ENCODE data around the gene KRT79.
"Not testable (repeated sequence)": the region's sequence is repeated elsewhere in the genome, so short reads cannot be mapped to it uniquely, and the experiment has no call there.

The KRT79 gene

DNA sequence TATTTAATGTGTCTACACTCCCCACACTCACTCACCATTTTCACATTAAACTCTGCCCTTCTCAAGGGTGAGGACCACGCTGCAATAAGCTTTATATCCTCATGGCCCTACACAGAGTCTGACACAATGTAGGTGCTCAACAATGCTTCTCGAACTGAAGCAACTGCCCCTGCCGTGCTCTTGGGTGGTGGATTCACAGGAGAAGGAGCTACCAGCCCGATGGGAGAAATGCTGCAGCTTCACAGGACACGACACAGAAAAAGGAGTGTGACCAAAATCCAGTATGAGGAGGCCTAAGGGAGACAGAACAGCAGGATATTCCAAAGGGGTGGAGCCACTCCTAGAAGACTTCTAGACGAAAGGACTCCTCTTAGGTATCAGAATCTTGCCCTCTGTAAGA is 31.7 kb downstream of the KRT79 start:
- DNase-seq: no peak

DNA sequence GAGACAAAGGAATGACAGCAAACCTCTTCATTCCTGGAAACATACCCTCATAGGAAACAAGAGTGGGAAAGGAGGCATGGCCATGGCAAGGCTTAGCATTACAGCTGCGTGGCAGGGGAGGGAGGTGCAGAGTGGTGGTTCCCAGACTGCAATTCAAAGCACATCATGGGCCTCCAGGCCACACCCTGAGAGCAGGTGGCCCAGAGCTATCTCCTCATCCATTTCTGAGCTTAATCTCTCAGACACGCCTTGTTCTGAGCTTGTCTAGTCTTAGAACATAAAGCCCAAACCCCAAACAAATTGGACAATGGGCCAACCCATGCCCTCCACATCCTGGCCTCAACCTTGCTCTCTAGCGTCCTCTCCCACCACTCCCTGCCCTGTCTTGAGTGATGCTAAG is 32.3 kb downstream of the KRT79 start:
- no peak for DNase-seq

DNA sequence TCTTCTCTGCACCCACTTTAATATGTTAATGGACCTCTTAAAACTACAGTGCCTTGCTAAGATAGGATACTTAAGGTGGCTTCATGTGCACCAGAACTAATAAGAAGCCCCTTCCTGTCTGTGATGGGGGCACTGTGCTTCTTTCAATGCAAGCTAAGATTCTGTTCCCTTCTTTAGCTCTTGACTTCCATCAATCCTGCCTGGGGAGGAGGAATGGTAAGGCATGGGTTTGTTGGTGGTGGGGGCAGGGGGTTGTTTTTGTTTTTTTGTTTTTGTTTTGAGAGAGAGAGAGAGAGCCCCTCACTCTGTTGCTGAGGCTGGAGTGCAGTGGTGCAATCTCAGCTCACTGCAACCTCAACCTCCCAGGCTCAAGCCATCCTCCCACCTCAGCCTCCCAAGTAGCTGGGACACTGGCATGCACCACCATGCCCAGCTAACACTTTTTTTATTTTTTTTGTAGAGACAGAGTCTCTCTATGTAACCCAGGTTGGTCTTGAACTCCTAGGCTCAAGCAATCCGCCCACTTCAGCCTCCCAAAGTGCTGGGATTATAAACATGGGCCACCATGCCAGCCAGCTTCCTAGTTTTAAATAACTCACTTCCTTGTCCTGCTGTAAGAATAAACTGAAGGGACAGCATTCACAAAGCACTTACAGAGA is 33.7 kb downstream of the KRT79 start:
- no peak for DNase-seq

DNA sequence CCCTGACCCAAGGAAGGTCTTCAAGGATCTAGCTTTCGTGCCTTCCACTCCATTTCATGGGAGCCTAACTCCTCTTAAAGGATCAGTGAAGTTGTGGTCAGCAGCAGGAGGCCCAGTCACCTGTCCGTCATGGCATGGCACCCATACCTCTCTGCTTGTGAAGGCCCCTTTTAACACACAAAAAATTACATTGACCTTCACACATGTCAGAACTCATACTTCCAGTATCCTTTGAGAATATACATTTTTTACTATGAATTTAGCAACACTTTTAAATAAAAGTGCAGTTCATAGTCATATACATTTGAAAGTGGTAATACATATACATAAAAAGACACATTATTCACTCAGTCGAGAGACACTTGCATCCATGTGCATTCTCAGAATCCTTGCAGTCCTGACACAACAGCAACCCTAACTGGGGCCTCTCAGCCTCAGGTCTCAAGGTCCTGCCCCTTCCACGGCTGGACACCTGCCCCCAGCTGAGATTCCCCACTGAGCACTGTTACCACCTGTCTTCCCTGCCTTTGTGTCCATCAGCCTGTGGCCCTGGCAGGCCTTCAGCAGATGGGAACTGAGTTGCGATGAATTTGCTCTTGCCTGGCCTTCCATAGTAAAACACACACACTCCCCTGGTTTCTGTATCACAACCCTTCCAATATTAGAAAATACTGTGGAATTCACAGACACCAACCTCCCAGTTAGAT is 34.5 kb downstream of the KRT79 start:
- no peak for DNase-seq

DNA sequence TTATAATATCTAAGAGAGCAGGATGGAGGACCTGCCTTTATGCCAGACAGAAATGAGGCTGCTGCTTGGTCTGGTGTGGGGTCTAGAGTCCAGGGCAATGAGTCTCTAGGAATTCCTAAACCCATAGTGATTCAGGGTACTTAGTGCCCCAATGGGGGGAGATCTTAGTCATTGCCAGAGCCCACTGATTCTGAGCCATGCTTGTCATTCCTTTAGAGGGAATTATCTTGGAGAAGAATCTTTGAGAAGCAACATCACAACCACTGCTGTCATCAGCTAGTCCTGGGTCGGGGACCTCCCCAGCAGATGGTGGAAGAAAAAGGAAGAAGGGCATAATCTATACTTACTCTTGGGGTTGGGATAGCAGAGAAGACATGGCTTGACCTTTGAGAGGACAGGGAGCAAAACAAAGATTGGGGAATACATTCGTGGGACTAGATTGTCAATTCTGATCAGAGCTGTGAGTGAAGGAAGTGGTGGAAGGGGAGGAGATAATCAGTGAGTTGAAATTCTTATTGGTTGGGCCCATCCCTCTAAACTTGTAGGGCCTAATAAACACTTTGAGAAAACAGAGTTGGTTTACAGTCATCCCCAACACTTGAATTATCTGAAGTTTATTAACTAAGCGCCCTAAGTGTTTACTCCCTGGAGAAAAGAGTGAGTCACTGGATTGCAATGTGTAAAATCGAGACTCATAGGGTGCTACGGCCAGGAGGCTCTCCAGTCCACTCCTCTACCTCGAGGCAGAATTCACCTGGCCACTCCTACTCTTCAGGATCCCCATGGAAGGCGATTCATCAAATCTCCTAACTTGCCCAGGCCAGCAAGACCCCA is 35.2 kb downstream of the KRT79 start:
- DNase-seq: no peak

DNA sequence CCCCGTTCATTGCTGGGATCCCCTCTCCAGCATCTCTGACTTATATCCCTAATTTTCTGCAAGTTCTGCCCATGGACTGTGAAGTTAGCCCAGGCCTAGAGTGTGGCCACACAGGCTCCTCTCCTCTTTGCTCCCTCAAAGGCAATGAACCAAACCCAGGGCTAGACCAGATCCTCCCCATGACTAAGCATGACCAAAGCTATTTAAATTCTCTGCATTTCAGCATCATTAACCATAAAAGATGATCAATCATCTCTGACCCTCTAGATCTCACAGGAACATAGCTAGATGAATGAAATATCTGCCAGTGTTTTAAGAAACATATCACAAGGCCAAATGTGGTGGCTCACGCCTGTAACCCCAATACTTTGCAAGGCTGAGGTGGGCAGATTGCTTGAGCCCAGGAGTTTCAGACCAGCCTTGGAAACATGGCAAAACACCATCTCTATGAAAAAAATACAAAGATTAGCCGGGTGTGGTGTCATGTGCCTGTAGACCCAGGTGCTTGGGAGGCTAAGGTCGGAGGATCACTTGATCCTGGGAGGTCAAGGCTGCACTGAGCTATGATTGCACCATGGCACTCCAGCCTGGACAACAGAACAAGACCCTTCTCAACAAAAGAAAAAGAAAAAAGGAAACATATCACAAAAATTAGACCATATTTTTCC is 36.0 kb downstream of the KRT79 start:
- no peak for DNase-seq

DNA sequence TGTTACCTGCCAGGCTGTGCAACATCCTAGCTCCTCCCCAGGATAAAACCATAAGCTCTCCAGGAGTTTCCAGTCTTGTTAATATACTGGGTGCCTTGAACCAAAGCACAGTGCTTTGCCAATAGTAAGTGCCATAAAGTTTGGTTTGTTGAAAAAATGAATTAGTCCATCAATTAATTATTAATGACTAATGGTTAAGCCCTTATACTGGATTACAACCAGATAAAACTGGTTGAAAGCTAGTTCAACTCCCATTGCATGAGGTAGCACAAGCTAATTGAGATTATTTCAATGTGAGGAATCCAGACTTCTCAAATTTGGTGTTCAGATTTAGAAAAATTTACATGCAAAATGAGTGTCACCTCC is 36.6 kb downstream of the KRT79 start:
- DNase-seq: no peak

DNA sequence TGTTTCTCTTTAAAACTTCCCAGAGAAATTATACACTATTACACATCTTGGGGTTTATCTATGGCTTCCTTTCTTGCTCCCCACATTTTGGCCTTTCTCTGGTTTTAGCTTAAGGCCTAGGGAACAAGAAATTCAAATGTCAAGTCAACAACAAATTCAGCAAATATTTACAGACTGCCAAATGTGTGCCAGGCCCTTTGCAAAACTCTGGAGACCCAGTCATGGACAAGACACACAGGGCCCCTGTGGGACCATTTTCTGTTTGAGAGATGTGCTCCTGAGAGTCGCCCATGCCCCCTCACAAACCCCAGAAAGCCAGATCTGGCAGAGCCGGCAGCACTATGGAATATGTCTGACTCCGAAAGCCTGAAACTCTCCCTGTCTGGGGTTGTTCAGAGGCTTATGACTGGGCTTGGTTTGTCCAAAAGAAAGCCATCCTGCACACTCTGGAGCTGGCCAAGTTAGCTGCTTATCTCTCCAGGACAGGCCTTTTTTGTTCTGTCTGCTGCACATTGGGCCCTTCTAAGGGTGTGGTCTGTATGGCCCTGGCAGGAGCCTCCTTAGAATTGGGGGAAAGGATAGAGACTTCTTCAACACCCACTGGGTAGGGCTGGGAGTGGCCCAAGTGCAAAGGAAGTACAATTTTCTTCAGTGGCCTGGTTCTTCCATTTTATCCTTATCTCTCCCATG is 37.1 kb downstream of the KRT79 start:
- DNase-seq: no peak

DNA sequence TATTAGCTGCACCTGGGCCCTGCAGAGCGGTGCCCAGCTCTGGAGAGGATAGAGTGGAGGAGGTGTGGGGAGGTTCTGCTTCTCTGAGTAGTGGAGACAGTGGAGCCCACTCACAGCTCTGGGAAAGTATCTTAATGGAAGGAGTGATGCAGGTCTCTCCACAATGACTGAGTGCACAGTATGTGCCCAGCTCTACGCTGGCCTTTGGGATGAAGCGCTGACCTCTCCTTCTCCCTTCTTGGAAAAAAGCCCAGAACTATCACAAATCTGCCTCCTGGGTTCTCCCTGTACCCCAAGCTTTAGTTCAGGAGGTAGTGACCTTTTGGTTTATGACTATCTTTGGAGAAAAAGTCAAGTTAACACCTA is 37.7 kb downstream of the KRT79 start:
- DNase-seq: no peak

DNA sequence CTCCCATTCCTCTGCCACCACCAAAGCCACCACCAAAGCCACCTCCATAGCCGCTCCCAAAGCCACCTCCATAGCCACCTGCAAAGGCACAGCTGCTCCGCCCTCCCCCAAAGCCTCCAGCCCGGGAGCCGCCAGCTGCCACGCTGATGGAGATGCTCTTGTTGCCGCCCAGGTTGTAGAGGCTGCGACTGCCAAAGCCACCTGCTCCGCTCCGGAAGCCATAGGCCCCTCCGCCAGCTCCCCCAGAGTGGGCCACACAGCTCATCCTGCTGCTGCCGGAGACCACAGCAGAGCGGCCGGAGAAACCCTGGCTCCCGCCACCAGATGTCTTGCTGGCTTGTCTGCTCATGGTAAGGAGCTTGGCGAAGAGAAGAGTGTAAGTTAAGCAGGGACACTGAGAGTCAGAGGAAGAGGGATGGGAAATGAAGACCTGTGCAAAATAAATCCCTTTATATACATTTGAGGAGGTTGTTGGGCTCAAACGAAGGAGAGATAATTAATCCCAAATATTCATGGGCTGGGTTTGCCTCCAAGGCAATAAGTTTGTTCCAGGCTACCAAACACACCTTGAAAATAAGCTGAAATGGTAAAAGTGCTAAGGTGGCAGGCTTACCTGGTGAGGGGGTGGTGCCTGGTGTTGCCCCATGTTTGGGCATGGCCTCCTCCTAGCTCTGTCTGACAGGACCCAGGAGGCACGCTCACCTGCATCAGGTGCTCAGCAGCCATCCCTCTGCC is 38.2 kb downstream of the KRT79 start, which contains the start of gene KRT3:
TSS of gene KRT3 (minus strand) at position 424 of the 735 bp plus-strand sequence. CDS start at position 349, 75 bp downstream.
- no peak for DNase-seq

DNA sequence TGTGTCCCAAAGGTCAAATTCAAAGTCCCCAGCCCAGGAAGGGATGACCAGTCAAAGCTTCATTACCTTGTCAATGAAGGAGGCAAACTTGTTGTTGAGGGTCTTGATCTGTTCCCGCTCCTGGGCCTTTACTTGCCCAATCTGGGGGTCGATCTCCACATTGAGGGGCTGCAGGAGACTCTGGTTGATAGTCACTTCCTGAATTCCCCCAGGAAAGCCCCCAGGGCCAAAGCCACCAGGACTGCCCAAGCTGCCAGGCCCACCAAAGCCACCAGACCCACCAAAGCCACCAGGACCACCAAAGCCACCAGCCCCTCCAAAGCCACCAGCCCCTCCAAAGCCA is 38.8 kb downstream of the KRT79 start:
- not testable (repeated sequence) for DNase-seq

DNA sequence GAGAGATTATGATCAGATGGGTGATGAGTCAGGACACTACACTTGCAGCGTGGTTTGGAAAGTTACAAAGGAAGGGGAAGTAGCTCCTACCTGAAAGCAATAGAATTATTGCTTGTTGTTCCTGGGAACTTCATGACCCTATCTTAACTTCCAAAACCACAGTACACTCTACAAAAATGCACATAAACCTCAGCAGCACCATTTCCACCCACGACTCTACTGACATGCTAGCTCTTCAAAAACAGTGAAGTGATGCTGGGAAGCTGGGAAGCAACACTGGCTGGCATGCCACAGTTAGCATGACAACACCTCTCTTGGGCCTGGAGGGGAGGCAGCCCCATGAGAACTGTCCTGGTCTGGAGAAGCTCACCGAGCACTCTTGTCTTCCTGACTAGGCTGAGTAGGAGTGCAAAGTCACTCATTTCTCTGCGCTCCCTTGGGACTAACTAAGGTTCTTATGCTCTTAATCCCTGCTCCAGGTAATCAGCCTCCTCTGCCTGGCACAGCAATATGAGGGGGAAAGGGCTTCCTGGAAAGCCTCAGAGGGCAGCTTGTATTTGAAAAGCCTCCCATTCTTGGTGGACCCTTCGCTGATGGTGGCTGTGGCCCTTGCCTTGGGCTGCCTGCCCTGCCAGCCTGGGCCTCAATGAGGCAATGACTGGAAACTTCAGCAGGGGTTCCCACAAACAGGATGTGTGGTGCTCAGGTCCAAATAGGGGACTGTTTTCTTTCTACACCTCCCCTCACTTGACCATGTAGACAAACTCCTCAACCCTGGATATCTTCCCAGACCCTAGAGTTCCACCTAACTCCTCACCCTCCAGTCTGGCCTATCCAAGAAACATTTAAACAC is 39.4 kb downstream of the KRT79 start:
- no peak for DNase-seq

DNA sequence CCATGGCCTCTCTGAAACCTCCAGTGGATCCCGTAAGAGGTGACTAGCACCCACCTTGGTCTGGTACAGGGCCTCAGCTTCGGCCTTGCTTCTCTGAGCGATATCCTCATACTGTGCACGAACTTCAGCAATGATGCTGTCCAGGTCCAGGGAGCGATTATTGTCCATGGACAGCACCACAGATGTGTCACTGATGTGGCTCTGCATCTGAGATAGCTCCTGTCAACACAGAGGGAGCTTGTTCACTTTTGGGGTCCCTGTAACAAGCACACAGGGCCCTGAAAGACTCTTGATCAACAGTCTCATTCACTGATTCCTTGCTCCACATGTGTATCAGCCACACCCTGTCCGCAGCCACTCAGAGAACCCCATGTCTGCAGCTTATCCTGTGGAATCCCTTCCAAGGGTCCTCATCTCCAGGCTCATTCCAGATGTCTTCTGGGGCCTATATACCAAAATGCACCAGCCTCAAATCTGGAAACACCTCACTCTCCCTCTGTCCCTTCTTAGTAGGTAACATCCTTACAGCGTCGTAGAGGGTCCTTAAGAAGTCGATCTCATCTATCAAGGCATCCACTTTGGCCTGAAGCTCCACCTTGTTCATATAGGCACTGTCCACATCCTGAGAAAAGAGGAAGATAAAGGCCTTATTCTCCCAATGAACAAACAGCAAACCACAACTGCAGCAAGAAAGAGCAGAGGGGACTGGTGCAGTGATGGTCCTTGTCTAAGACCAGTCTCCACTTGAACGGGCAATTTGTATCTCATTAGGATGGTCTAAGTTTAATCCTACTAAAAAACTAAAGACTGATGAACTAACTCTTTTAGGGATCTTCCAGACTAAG is 41.7 kb downstream of the KRT79 start:
- no peak for DNase-seq

DNA sequence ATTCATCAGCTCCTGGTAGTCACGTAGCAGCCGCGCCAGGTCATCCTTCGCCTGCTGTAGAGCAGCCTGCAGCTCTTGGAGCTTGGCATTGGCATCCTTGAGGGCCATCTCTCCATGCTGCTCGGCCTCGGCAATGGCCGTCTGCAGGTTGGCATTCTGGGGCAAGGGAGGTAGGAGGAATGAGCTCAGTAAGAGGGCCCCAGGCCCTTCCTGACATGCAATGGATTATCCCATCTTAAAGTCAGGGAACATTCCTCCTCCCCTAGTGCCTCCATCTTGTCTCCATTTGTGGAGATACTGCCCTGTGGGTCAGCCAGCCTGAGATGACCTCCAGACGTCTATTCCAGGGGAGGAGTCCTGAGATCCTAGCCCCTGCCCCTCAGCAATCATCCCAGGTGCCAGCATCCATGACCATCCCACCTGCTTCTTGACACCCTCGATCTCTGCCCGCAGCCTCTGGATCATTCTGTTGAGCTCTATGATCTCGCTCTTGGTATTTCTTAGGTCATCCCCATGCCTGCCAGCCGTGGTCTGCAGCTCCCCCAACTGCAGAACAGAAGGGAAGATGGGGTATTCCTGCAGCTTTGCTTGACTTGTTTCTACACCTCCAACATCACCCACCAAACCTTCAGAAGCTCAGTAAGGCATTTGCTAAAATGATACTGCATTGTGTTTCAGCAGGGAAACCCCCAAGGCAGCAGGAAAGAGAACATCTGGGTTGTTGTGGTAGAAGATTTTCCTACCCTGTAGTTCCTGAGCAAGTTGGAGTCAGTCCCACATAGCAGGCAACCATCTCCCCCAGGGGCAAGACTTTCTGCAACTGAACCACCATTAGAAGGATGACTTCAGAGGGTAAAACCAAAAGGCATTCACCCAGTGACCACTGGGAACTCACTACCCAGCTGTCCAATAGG is 42.6 kb downstream of the KRT79 start:
- no peak for DNase-seq

DNA sequence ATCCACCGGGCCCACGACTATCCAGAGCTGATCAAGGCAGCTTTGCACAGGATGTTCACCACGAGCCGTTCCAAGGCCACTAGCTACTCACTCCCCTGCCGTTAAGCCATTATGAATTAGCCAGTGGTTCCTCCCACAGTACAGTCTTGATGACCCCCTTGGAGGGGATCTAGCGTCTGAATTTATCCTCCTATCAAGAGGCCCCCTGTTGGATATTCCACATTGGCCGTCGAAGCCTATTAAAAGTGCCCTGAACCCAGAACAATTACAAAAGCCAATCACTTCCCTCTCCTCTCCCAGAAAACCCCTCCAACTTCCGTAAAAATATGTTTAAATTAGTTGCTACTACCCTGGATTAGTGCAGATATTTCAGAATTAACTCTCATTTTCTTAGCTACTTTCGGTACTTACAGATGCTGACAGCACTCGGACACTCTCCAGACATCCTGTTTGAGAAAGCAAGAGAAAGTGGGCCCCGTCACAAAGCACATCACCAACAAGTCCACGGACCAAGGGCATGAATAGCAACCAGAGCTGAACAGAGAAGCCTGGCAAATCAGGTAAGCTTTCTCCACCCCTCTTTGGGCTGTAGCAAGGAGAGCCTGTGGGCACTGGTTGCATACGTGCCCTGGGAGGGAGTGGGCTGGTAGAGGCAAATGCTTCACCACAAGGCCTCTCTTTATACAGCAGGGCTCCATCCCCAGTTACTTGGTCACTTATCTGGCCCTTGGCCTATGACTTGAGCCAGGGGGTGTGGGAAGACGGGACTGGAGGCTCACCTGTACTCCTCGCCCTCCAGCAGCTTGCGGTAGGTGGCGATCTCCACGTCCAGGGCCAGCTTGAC is 43.5 kb downstream of the KRT79 start:
- DNase-seq: no peak

DNA sequence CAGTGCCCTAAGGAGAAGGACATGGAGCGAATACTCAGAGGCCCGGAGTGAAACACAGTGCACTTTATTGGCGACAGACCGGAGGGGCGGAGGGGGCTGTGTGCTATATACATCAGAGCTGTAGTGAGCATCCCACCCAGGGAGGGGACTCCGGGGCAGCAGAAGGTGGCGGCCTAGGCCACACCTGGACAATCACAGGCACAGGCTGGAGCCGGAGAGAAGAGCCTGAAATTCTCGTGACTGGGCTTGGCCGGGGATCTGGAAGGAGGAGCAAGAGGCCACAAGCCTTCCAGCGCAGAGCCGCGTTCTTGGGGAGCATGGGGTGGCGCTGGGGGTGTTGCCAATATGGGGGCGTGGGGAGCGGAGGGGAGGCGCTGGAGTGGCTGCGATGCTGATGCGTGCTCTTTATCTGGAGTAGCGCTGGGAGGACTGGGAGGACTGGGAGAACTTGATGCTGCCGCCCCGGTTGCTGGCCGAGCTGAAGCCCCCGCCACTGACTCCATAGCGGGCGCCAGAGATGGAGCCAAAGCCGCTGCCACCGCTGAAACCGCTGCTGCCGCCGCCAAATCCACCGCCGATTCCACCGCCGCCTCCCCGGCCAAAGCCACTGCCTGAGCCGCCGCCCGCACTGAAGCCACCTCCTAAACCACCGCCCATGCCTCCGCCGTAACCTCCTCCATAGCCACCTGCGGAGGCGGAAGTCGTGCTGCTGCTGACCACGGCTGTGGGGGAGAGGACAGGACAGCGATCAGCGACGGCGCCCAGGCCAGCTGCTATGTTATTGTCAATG is 44.3 kb downstream of the KRT79 start:
- no peak for DNase-seq

Measured in NCI-H446 (cell line).